Measurements from ENCODE around the gene LCK. TPM values are rescaled to one million over a fixed set of nuclear protein-coding genes. Genes with fewer than 3 reads are reported as not detected.

Gene LCK
- total and polyA plus RNA-seq, 12 donors = 0.25 to 7.1 (median 0.62) TPM

DNA sequence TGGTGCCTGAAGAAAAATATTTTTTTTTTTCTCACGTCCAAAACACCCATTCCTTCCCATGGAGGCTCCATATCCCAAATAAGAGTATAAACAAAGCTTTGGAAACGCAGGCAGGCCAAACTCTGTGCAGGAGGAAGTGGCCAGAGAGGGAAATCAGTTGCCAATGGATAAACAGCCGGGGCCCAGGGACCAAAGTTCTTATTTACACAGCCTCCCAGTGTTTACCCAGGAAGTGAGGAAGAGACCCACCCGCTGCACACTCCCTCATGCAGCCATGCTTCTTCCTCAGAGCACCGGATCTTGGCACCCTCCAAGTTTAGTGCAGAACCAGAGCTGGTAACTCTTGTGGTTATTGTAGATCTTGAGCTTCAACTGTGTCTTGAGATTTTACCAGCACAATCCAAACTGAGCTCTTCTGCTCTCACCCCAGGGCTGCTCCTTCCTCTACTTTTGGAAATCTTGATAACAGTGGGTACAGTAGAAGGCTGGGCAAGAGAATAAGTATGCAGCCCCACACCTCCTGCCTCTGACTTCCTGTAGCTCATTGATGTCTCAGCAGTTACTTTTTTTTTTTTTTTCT is 70.7 kb downstream of the LCK start:
- peak overlapping the region in 3 of 10 donors; percentile 34 to 44 (median 37) for H3K27ac ChIP-seq
- H3K4me1 ChIP-seq = peaks cover 0 to 15% (median under 1%) of the 10 kb centered on the region in 9 donors
- H3K36me3 ChIP-seq = peaks cover 0 to 88% (median 17%) of the 10 kb centered on the region in 9 donors
- H3K9me3 ChIP-seq = no peaks in the 10 kb centered on the region
- WGBS, 2 donors = 51 to 61% methylated on average over 5 of the region's 5 CpGs
- TF ChIP-seq, protein P1, sequence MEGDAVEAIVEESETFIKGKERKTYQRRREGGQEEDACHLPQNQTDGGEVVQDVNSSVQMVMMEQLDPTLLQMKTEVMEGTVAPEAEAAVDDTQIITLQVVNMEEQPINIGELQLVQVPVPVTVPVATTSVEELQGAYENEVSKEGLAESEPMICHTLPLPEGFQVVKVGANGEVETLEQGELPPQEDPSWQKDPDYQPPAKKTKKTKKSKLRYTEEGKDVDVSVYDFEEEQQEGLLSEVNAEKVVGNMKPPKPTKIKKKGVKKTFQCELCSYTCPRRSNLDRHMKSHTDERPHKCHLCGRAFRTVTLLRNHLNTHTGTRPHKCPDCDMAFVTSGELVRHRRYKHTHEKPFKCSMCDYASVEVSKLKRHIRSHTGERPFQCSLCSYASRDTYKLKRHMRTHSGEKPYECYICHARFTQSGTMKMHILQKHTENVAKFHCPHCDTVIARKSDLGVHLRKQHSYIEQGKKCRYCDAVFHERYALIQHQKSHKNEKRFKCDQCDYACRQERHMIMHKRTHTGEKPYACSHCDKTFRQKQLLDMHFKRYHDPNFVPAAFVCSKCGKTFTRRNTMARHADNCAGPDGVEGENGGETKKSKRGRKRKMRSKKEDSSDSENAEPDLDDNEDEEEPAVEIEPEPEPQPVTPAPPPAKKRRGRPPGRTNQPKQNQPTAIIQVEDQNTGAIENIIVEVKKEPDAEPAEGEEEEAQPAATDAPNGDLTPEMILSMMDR (IDR thresholded peaks at IDR 0.05) = no peak
- no peaks in the 10 kb centered on the region for H3K27me3 ChIP-seq
- no peak for DNase-seq
- peak in 1 of 8 donors; percentile 29 for ATAC-seq
- intact Hi-C loops (cut with DNase I) = loop anchor here in 1 of 10 donors (10.0 kb wide), 1 partner anchor 97 kb away; the partner anchor contains the start of genes EIF3I and TMEM234
- H3K4me3 ChIP-seq = no peak overlapping the region

DNA sequence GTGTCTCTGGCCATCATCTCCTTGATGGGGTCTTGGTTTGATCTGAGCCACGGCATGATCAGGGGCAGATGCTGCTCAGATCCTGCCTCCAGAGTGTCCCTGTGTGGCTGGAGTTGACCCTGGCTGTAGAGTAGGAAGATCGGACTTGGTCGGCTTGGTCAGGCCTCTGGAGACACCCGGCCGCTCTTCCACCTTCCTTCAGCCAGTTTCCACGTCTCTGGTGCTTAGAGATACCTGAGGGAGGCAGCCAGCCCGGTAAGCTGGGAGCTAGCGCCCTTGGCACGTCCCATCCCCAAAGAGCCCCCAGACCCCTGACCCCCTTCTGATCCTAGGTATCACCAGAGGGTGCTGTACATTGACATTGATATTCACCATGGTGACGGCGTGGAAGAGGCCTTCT is 76.1 kb downstream of the LCK start:
- Histone ChIP-seq H3K36me3 (peaks cover 0 to 98% (median 46%) of the 10 kb centered on the region in 9 donors), H3K4me3 (no peak overlapping the region), H3K4me1 (peaks cover 0 to 3% (median 0%) of the 10 kb centered on the region in 9 donors), H3K9me3 (no peaks in the 10 kb centered on the region), H3K27me3 (no peaks in the 10 kb centered on the region), H3K27ac (no peak overlapping the region)
- ATAC-seq (no peak), DNase-seq (no peak)
- TF ChIP-seq, protein P1 (IDR thresholded peaks at IDR 0.05) = no peak
- intact Hi-C loops (cut with DNase I) = loop anchor here in 2 of 10 donors (5.0 to 10.0 kb wide), 2 partner anchors 90 to 102 kb away; partner anchors contain the start of genes EIF3I (in 1 of the 2) and TMEM234 (in 1 of the 2)
- WGBS, 2 donors = 96% methylated on average over 11 of the region's 11 CpGs

DNA sequence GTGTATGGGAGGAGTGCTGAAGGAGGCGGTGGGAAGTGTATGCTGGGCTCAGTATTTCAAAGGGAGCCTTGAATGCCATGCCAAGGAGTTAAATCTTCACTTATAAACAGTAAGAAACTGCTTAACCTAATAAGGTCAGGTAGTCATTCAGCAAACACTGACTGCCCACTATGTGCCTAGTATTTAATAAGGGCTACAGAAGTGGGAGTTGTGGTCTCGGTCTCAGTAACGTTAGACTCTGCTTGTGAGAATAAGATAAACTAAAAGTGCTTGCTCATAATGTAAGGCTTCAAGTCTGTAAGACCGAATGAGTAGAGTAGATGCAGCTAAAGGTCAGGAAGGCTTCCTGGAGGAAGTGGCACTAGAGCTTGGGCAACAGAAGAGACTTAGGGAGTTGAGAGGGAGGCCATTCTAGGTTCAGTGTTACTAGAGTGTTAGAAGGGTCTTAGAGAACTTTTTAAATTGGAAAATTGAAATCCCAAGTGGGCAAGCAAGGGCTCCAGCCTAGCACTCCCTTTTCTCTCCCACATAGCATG is 78.9 kb downstream of the LCK start:
- no peak for DNase-seq
- H3K4me3 ChIP-seq = no peak overlapping the region
- intact Hi-C loops (cut with DNase I) = loop anchor here in 2 of 10 donors (5.0 to 10.0 kb wide), 2 partner anchors 93 to 105 kb away; partner anchors contain the start of genes EIF3I (in 1 of the 2) and TMEM234 (in 1 of the 2)
- TF ChIP-seq, protein P1 (IDR thresholded peaks at IDR 0.05) = no peak
- WGBS, 2 donors = 90 to 93% methylated on average over 4 of the region's 4 CpGs
- H3K4me1 ChIP-seq = peaks cover 0 to 16% (median 9%) of the 10 kb centered on the region in 9 donors
- H3K36me3 ChIP-seq = peaks cover 0 to 96% (median 60%) of the 10 kb centered on the region in 9 donors
- no peak overlapping the region for H3K27ac ChIP-seq
- H3K27me3 ChIP-seq = peaks cover 0 to 7% (median 0%) of the 10 kb centered on the region in 7 donors
- H3K9me3 ChIP-seq = no peaks in the 10 kb centered on the region
- no peak for ATAC-seq

DNA sequence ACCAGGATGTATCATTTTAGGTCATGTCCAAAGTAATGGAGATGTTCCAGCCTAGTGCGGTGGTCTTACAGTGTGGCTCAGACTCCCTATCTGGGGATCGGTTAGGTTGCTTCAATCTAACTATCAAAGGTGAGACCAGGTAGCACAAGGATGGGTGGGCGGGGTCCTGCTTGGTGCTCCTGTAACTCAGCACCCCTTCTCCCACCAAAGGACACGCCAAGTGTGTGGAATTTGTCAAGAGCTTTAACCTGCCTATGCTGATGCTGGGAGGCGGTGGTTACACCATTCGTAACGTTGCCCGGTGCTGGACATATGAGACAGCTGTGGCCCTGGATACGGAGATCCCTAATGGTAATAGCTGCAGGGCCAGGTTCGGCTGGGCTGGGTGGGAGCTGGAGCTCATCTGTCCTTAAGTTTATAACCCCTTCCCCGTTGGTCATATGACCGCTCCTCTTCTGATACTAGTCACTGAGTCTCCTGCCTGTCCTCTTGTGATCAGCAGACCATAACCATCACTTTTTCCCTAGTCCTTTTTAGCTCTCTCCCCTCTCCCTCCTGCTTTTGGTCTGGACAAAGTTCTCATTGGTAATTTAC is 79.6 kb downstream of the LCK start:
- Histone ChIP-seq H3K4me3 (no peak overlapping the region), H3K9me3 (no peaks in the 10 kb centered on the region), H3K27me3 (peaks cover 0 to 11% (median 0%) of the 10 kb centered on the region in 7 donors), H3K4me1 (peaks cover 0 to 17% (median 13%) of the 10 kb centered on the region in 9 donors), H3K36me3 (peaks cover 0 to 89% (median 58%) of the 10 kb centered on the region in 9 donors), H3K27ac (no peak overlapping the region)
- TF ChIP-seq, protein P1 (IDR thresholded peaks at IDR 0.05) = no peak
- DNase-seq (no peak), ATAC-seq (no peak)
- intact Hi-C loops (cut with DNase I) = no loop called here
- 90 to 92% methylated on average over 12 of the region's 12 CpGs for WGBS, 2 donors

Measured in heart right ventricle (tissue), 16 donors.